Panc1 (cell line): Measurements from ENCODE around the gene SGK1. TPM values are rescaled to one million over a fixed set of nuclear protein-coding genes. Genes with fewer than 3 reads are reported as not detected.
"Not testable (repeated sequence)": the region's sequence is repeated elsewhere in the genome, so short reads cannot be mapped to it uniquely, and the experiment has no call there.

Experiments used
- ATAC-seq: fragments of 200-7000 bp; cut with Tn5 transposase; 2 replicates; pipeline ENCODE4 v1.9.1; 2020; ENCODE audit warnings: mild to moderate bottlenecking, moderate library complexity
- BruUV-seq: library from RNA; stranded (reverse); fragments of 400-500 nt; replicated peaks from 2 replicates; lab custom pipeline; 2021; lab: Mats Ljungman, UMichigan
- CTCF ChIA-PET: fragments of 300-600 bp; sonication (Branson Sonifier 250); formaldehyde crosslinking; loops from one replicate; lab custom pipeline; 2022; ENCODE audit warnings: antibody characterized with exemption; lab: Charles Lee
- POLR2A ChIA-PET: fragments of 300-600 bp; sonication (Branson Sonifier 250); formaldehyde crosslinking; loops from one replicate; lab custom pipeline; 2022; ENCODE audit warnings: antibody characterized with exemption; lab: Charles Lee
- DNase-seq: peaks from one replicate; pipeline ENCODE4 v3.0.0-alpha.2; 2010; ENCODE audit warnings: low read depth, low spot score
- H3K27ac ChIP-seq: 2 replicates; pipeline ENCODE4 v1.5.1; 2011; ENCODE audit warnings: mild to moderate bottlenecking, low read length, inconsistent platforms
- H3K27me3 ChIP-seq: fragments of 200-500 bp; sonication (Bioruptor generic); 2 replicates; pipeline ENCODE4 v1.6.0; 2014; ENCODE audit warnings: low read length, inconsistent platforms; ENCODE audit not compliant: control insufficient read depth, insufficient read depth
- H3K36me3 ChIP-seq: fragments of 200-500 bp; sonication (Bioruptor generic); 2 replicates; pipeline ENCODE4 v1.5.1; 2014; ENCODE audit warnings: inconsistent platforms, mild to moderate bottlenecking, low read length, moderate library complexity; ENCODE audit not compliant: control insufficient read depth, insufficient read depth
- H3K4me1 ChIP-seq: 2 replicates; pipeline ENCODE4 v1.5.1; 2011; ENCODE audit warnings: inconsistent platforms, mild to moderate bottlenecking, low read length, moderate library complexity; ENCODE audit not compliant: control insufficient read depth, insufficient read depth
- H3K4me3 ChIP-seq, 2 experiments: 2 replicates each; pipeline ENCODE4 v1.5.1; 2011 to 2012; ENCODE audit warnings: low read depth in 2 of 2, low read length in 2 of 2, mild to moderate bottlenecking in 2 of 2, inconsistent platforms in 1 of 2, moderate library complexity in 1 of 2
- H3K9me3 ChIP-seq: fragments of 200-500 bp; sonication (Bioruptor generic); 2 replicates; pipeline ENCODE4 v1.5.1; 2014; ENCODE audit warnings: low read depth, mild to moderate bottlenecking, inconsistent platforms, low read length, moderate library complexity; ENCODE audit not compliant: control insufficient read depth, insufficient read depth
- POLR2AphosphoS5 ChIP-seq: IDR thresholded peaks from 2 replicates; pipeline ENCODE4 v1.6.1; 2012; ENCODE audit warnings: mild to moderate bottlenecking, low read depth, low read length, moderate library complexity
- REST ChIP-seq, 2 experiments: IDR thresholded peaks; 2 replicates each; pipeline ENCODE4 v1.6.1; 2011 to 2012; ENCODE audit warnings: low read depth in 2 of 2, control low read depth in 1 of 2, low read length in 1 of 2, mild to moderate bottlenecking in 1 of 2, moderate library complexity in 1 of 2; ENCODE audit not compliant: insufficient read depth in 1 of 2
- SIN3A ChIP-seq: IDR thresholded peaks from 2 replicates; pipeline ENCODE4 v1.6.1; 2012; ENCODE audit warnings: low read depth, mild to moderate bottlenecking, low read length, moderate library complexity, borderline replicate concordance; ENCODE audit not compliant: insufficient read depth
- TCF7L2 ChIP-seq: IDR thresholded peaks from 2 replicates; pipeline ENCODE4 v1.6.1; 2011; ENCODE audit warnings: mild to moderate bottlenecking, low read depth, low read length, inconsistent platforms
- in situ Hi-C: cut with HindIII; loops from 2 replicates; pipeline ENCODE4 v1.10.0; 2016; ENCODE audit warnings: low sequenced_read_pairs, low pct_unique_long_range_greater_than_20kb
- intact Hi-C: fragments of 100-400 bp; cut with micrococcal nuclease; formaldehyde crosslinking; loops from one replicate; pipeline ENCODE4 v1.10.0; 2022; ENCODE audit not compliant: unreplicated experiment
- total RNA-seq: library from RNA; stranded (reverse); gene quantifications from one replicate; pipeline ENCODE4 v1.2.1, GENCODE V29; 2021; ENCODE audit not compliant: unreplicated experiment
- TF ChIP-seq, protein P1 (sequence below): fragments of 450-650 bp; IDR thresholded peaks from 2 replicates; pipeline ENCODE4 v1.5.1; 2017; ENCODE audit warnings: mild to moderate bottlenecking

The SGK1 gene
- total RNA-seq, 1 experiment from 2014 or later = 7.5 TPM

DNA sequence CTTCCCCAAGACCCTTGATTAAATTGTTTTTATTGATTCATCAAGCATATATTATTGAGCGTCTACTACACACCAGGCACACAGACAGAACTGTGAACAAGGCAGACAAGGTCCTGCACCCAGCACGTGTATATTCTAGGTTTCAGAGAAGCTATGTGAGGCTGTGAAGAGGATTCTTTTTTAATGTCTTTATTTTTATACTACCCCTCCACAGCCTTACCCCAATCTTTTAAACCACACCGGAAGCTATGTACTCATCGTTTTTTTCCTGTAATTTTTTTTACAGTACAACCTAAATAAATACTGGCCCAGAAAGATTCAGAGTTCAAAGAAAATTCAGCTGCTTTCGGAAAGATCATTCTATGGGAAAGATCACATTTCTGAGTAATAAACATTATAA lies 10.0 kb downstream of the SGK1 start:
- ChIA-PET POLR2A (interaction anchor here (0.6 kb wide), 1 partner anchor 9 kb away, joined by 7 read pairs; no protein-coding TSS in a partner anchor), CTCF (no interaction called here)
- TF ChIP-seq, protein P1, sequence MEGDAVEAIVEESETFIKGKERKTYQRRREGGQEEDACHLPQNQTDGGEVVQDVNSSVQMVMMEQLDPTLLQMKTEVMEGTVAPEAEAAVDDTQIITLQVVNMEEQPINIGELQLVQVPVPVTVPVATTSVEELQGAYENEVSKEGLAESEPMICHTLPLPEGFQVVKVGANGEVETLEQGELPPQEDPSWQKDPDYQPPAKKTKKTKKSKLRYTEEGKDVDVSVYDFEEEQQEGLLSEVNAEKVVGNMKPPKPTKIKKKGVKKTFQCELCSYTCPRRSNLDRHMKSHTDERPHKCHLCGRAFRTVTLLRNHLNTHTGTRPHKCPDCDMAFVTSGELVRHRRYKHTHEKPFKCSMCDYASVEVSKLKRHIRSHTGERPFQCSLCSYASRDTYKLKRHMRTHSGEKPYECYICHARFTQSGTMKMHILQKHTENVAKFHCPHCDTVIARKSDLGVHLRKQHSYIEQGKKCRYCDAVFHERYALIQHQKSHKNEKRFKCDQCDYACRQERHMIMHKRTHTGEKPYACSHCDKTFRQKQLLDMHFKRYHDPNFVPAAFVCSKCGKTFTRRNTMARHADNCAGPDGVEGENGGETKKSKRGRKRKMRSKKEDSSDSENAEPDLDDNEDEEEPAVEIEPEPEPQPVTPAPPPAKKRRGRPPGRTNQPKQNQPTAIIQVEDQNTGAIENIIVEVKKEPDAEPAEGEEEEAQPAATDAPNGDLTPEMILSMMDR = no peak
- no peak for TF ChIP-seq REST (IDR thresholded peaks at IDR 0.05; ENCODE audit: insufficient read depth in 1 of 2, low read depth in 2 of 2, low read length in 1 of 2)
- no peak for TF ChIP-seq SIN3A
- no peak for TF ChIP-seq TCF7L2
- TF ChIP-seq POLR2AphosphoS5 = no peak
- H3K27ac ChIP-seq = no peak overlapping the region
- in situ Hi-C loops (no loop called here), intact Hi-C loops (no loop called here)
- BruUV-seq = no TSS peak
- no peaks in the 10 kb centered on the region for H3K4me1 ChIP-seq
- no peak for DNase-seq
- H3K9me3 ChIP-seq = no peaks in the 10 kb centered on the region
- ATAC-seq = no peak
- no peaks in the 10 kb centered on the region for H3K27me3 ChIP-seq
- no peaks in the 10 kb centered on the region for H3K36me3 ChIP-seq
- no peak overlapping the region for H3K4me3 ChIP-seq

- no TSS peak for BruUV-seq
- ChIA-PET POLR2A (no interaction called here), CTCF (no interaction called here)
- TF ChIP-seq TCF7L2 (no peak), SIN3A (no peak), POLR2AphosphoS5 (no peak), REST (IDR thresholded peaks at IDR 0.05; ENCODE audit: insufficient read depth in 1 of 2, low read depth in 2 of 2, low read length in 1 of 2) (no peak)
- TF ChIP-seq, protein P1 = no peak
- H3K9me3 ChIP-seq = no peaks in the 10 kb centered on the region
- ATAC-seq (no peak), DNase-seq (no peak)
- intact Hi-C loops = no loop called here
- no peaks in the 10 kb centered on the region for H3K4me1 ChIP-seq
- in situ Hi-C loops = no loop called here
- H3K4me3 ChIP-seq = no peak overlapping the region
- no peaks in the 10 kb centered on the region for H3K27me3 ChIP-seq
- H3K36me3 ChIP-seq = no peaks in the 10 kb centered on the region
- no peak overlapping the region for H3K27ac ChIP-seq
These were observed 10.8 kb downstream of the SGK1 start for GRCh38 chr6:134307075-134307474.

DNA sequence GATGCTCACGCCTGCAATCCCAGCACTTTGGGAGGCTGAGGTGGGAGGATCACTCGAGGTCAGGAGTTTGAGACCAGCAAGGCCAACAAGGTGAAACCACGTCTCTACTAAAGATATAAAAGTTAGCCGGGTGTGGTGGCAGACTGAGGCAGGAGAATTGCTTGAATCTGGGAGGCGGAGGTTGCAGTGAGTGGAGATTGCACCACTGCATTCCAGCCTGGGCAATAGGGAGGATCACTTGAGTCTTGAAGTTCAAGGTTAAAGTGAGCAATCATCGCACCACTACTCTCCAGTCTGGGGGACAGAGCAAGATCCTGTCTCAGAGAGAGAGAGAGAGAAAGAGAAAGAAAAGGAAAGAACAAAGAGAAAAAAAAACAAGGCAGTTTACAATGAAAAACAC lies 13.5 kb downstream of the SGK1 start:
- POLR2A ChIA-PET, H3K27me3 ChIP-seq, H3K27ac ChIP-seq, BruUV-seq, H3K36me3 ChIP-seq, CTCF ChIA-PET, H3K4me1 ChIP-seq, H3K4me3 ChIP-seq, in situ Hi-C loops, intact Hi-C loops, H3K9me3 ChIP-seq, ATAC-seq, DNase-seq: not testable (repeated sequence)
